ENCODE measurements around the gene DLG2. TPM values are rescaled to one million over a fixed set of nuclear protein-coding genes. Genes with fewer than 3 reads are reported as not detected.

DLG2 gene
- total and polyA plus RNA-seq, 4 experiments from 2014 or later, result 0.78 to 2.7 (median 1.9) TPM

- Mint-ChIP-seq H3K4me3 (no peak overlapping the region), H3K27ac (peak overlapping the region in 1 of 7 donors; percentile 44)
- POLR2A ChIA-PET (ENCODE audit: partially characterized antibody), result no interaction called here
Measured at GRCh38 chr11:83537131-83537610, 2090.0 kb downstream of the DLG2 start.

GRCh38 chr11:83533166-83533565, 2094.0 kb downstream of the DLG2 start:
- H3K4me1 Mint-ChIP-seq, result no peaks in the 10 kb centered on the region
- H3K27me3 ChIP-seq (ENCODE audit: insufficient read depth, low read length), result no peaks in the 10 kb centered on the region
- H3K9me3 Mint-ChIP-seq, result peaks cover 0 to 2% (median 0%) of the 10 kb centered on the region in 8 donors
- intact Hi-C loops (cut with micrococcal nuclease), result no loop called here
- H3K4me3 Mint-ChIP-seq, result no peak overlapping the region
- H3K27ac ChIP-seq (ENCODE audit: low read depth, low read length), result no peak overlapping the region
- H3K27ac Mint-ChIP-seq, result peak overlapping the region in 1 of 7 donors; percentile 2
- CTCF ChIA-PET (ENCODE audit: partially characterized antibody), result no interaction called here
- no peaks in the 10 kb centered on the region for H3K36me3 Mint-ChIP-seq
- no peak for DNase-seq
- H3K9me3 ChIP-seq (ENCODE audit: control insufficient read depth in 1 of 2, low read length in 2 of 2), result no peaks in the 10 kb centered on the region
- H3K4me3 ChIP-seq (ENCODE audit: low read length in 2 of 2), result no peak overlapping the region
- no peaks in the 10 kb centered on the region for H3K4me1 ChIP-seq (ENCODE audit: insufficient read depth, low read length)
- peaks cover 0 to 3% of the 10 kb centered on the region in 2 donors for H3K27me3 Mint-ChIP-seq
- POLR2A ChIA-PET (ENCODE audit: partially characterized antibody), result no interaction called here
- H3K36me3 ChIP-seq (ENCODE audit: insufficient read depth, low read length), result no peaks in the 10 kb centered on the region

More at GRCh38 chr11:83537131-83537610, 2090.0 kb downstream of the DLG2 start:
- no peaks in the 10 kb centered on the region for H3K4me1 Mint-ChIP-seq
- intact Hi-C loops (cut with micrococcal nuclease), result no loop called here
- CTCF ChIA-PET (ENCODE audit: partially characterized antibody), result no interaction called here
- no peak for DNase-seq
- no peaks in the 10 kb centered on the region for H3K9me3 Mint-ChIP-seq
- H3K27me3 ChIP-seq (ENCODE audit: insufficient read depth, low read length), result no peaks in the 10 kb centered on the region
- H3K36me3 ChIP-seq (ENCODE audit: insufficient read depth, low read length), result no peaks in the 10 kb centered on the region
- peaks cover 0 to 7% of the 10 kb centered on the region in 2 donors for H3K27me3 Mint-ChIP-seq
- no peaks in the 10 kb centered on the region for H3K4me1 ChIP-seq (ENCODE audit: insufficient read depth, low read length)
- H3K9me3 ChIP-seq (ENCODE audit: control insufficient read depth in 1 of 2, low read length in 2 of 2), result no peaks in the 10 kb centered on the region
- no peak overlapping the region for H3K27ac ChIP-seq (ENCODE audit: low read depth, low read length)
- H3K36me3 Mint-ChIP-seq, result no peaks in the 10 kb centered on the region
- H3K4me3 ChIP-seq (ENCODE audit: low read length in 2 of 2), result no peak overlapping the region

- Histone ChIP-seq H3K4me1 (ENCODE audit: insufficient read depth, low read length) (no peaks in the 10 kb centered on the region), H3K4me3 (ENCODE audit: low read length in 2 of 2) (no peak overlapping the region), H3K9me3 (ENCODE audit: control insufficient read depth in 1 of 2, low read length in 2 of 2) (no peaks in the 10 kb centered on the region), H3K27ac (ENCODE audit: low read depth, low read length) (no peak overlapping the region), H3K36me3 (ENCODE audit: insufficient read depth, low read length) (no peaks in the 10 kb centered on the region), H3K27me3 (ENCODE audit: insufficient read depth, low read length) (no peaks in the 10 kb centered on the region)
- Mint-ChIP-seq H3K27me3 (peaks cover 0 to 3% of the 10 kb centered on the region in 2 donors), H3K27ac (no peak overlapping the region), H3K4me1 (no peaks in the 10 kb centered on the region), H3K4me3 (no peak overlapping the region), H3K9me3 (peaks cover 0 to 3% (median 0%) of the 10 kb centered on the region in 8 donors), H3K36me3 (no peaks in the 10 kb centered on the region)
- DNase-seq, result no peak
- ChIA-PET POLR2A (ENCODE audit: partially characterized antibody) (no interaction called here), CTCF (ENCODE audit: partially characterized antibody) (no interaction called here)
- intact Hi-C loops (cut with micrococcal nuclease), result no loop called here
Measured at GRCh38 chr11:83528877-83529276, 2098.3 kb downstream of the DLG2 start.

- no peaks in the 10 kb centered on the region for H3K27me3 Mint-ChIP-seq
- DNase-seq, result no peak
- peaks cover 0 to 3% (median 0%) of the 10 kb centered on the region in 8 donors for H3K9me3 Mint-ChIP-seq
- Histone ChIP-seq H3K9me3 (ENCODE audit: control insufficient read depth in 1 of 2, low read length in 2 of 2) (no peaks in the 10 kb centered on the region), H3K4me3 (ENCODE audit: low read length in 2 of 2) (no peak overlapping the region), H3K36me3 (ENCODE audit: insufficient read depth, low read length) (no peaks in the 10 kb centered on the region), H3K27me3 (ENCODE audit: insufficient read depth, low read length) (no peaks in the 10 kb centered on the region), H3K4me1 (ENCODE audit: insufficient read depth, low read length) (no peaks in the 10 kb centered on the region), H3K27ac (ENCODE audit: low read depth, low read length) (no peak overlapping the region)
- H3K4me3 Mint-ChIP-seq, result no peak overlapping the region
- intact Hi-C loops (cut with micrococcal nuclease), result no loop called here
- no peaks in the 10 kb centered on the region for H3K4me1 Mint-ChIP-seq
- H3K36me3 Mint-ChIP-seq, result no peaks in the 10 kb centered on the region
- ChIA-PET CTCF (ENCODE audit: partially characterized antibody) (no interaction called here), POLR2A (ENCODE audit: partially characterized antibody) (no interaction called here)
- no peak overlapping the region for H3K27ac Mint-ChIP-seq
Measured at GRCh38 chr11:83528225-83528624, 2098.9 kb downstream of the DLG2 start.

- DNase-seq, result no peak
- no peaks in the 10 kb centered on the region for H3K36me3 ChIP-seq (ENCODE audit: insufficient read depth, low read length)
- H3K27me3 ChIP-seq (ENCODE audit: insufficient read depth, low read length), result no peaks in the 10 kb centered on the region
- intact Hi-C loops (cut with micrococcal nuclease), result no loop called here
- ChIA-PET POLR2A (ENCODE audit: partially characterized antibody) (no interaction called here), CTCF (ENCODE audit: partially characterized antibody) (no interaction called here)
- no peaks in the 10 kb centered on the region for H3K4me1 ChIP-seq (ENCODE audit: insufficient read depth, low read length)
- Mint-ChIP-seq H3K27me3 (peaks cover 0 to 2% of the 10 kb centered on the region in 2 donors), H3K36me3 (no peaks in the 10 kb centered on the region), H3K9me3 (peaks cover 0 to 10% (median 1%) of the 10 kb centered on the region in 8 donors), H3K27ac (no peak overlapping the region), H3K4me1 (no peaks in the 10 kb centered on the region), H3K4me3 (no peak overlapping the region)
- no peak overlapping the region for H3K27ac ChIP-seq (ENCODE audit: low read depth, low read length)
- no peak overlapping the region for H3K4me3 ChIP-seq (ENCODE audit: low read length in 2 of 2)
- no peaks in the 10 kb centered on the region for H3K9me3 ChIP-seq (ENCODE audit: control insufficient read depth in 1 of 2, low read length in 2 of 2)
Measured at GRCh38 chr11:83523676-83524075, 2103.5 kb downstream of the DLG2 start.

- H3K36me3 Mint-ChIP-seq, result no peaks in the 10 kb centered on the region
Measured at GRCh38 chr11:83522911-83523310, 2104.2 kb downstream of the DLG2 start.

GRCh38 chr11:83521647-83522596, 2105.2 kb downstream of the DLG2 start:
- ChIA-PET CTCF (ENCODE audit: partially characterized antibody) (no interaction called here), POLR2A (ENCODE audit: partially characterized antibody) (no interaction called here)
- Histone ChIP-seq H3K27me3 (ENCODE audit: insufficient read depth, low read length) (no peaks in the 10 kb centered on the region), H3K4me3 (ENCODE audit: low read length in 2 of 2) (no peak overlapping the region), H3K27ac (ENCODE audit: low read depth, low read length) (no peak overlapping the region), H3K4me1 (ENCODE audit: insufficient read depth, low read length) (no peaks in the 10 kb centered on the region), H3K36me3 (ENCODE audit: insufficient read depth, low read length) (no peaks in the 10 kb centered on the region), H3K9me3 (ENCODE audit: control insufficient read depth in 1 of 2, low read length in 2 of 2) (no peaks in the 10 kb centered on the region)
- H3K36me3 Mint-ChIP-seq, result no peaks in the 10 kb centered on the region
- intact Hi-C loops (cut with micrococcal nuclease), result no loop called here
- no peak overlapping the region for H3K4me3 Mint-ChIP-seq
- DNase-seq, result no peak
- H3K27ac Mint-ChIP-seq, result no peak overlapping the region
- H3K4me1 Mint-ChIP-seq, result no peaks in the 10 kb centered on the region
- peaks cover 0 to 13% (median 5%) of the 10 kb centered on the region in 8 donors for H3K9me3 Mint-ChIP-seq
- H3K27me3 Mint-ChIP-seq, result peaks cover 0 to 2% of the 10 kb centered on the region in 2 donors

More at GRCh38 chr11:83522911-83523310, 2104.2 kb downstream of the DLG2 start:
- Mint-ChIP-seq H3K4me1 (no peaks in the 10 kb centered on the region), H3K4me3 (no peak overlapping the region), H3K9me3 (peaks cover 0 to 10% (median 2%) of the 10 kb centered on the region in 8 donors), H3K27me3 (peaks cover 0 to 2% of the 10 kb centered on the region in 2 donors), H3K27ac (no peak overlapping the region)
- H3K27me3 ChIP-seq (ENCODE audit: insufficient read depth, low read length), result no peaks in the 10 kb centered on the region
- ChIA-PET CTCF (ENCODE audit: partially characterized antibody) (no interaction called here), POLR2A (ENCODE audit: partially characterized antibody) (no interaction called here)
- H3K9me3 ChIP-seq (ENCODE audit: control insufficient read depth in 1 of 2, low read length in 2 of 2), result no peaks in the 10 kb centered on the region
- H3K4me1 ChIP-seq (ENCODE audit: insufficient read depth, low read length), result no peaks in the 10 kb centered on the region
- H3K4me3 ChIP-seq (ENCODE audit: low read length in 2 of 2), result no peak overlapping the region
- no peak for DNase-seq
- intact Hi-C loops (cut with micrococcal nuclease), result no loop called here
- H3K36me3 ChIP-seq (ENCODE audit: insufficient read depth, low read length), result no peaks in the 10 kb centered on the region
- H3K27ac ChIP-seq (ENCODE audit: low read depth, low read length), result no peak overlapping the region

Data from CD4-positive, alpha-beta memory T cell (primary cell).